RPMI7951 (cell line): ENCODE measurements around the gene TAS2R1. TPM values are rescaled to one million over a fixed set of nuclear protein-coding genes. Genes with fewer than 3 reads are reported as not detected.

ENCODE experiments used
- DNase-seq: peaks from one replicate; pipeline ENCODE4 v3.0.0-alpha.2; 2012; ENCODE audit warnings: low read depth
- total RNA-seq: library from RNA; depleted of rRNA; stranded (reverse); fragments of >200 nt; shearing (Covaris generic); gene quantifications from 2 replicates; pipeline ENCODE4 v1.2.3, GENCODE V29; 2014; rRNA removed

Gene TAS2R1
- total RNA-seq, 1 experiment from 2014 or later: not detected

DNA sequence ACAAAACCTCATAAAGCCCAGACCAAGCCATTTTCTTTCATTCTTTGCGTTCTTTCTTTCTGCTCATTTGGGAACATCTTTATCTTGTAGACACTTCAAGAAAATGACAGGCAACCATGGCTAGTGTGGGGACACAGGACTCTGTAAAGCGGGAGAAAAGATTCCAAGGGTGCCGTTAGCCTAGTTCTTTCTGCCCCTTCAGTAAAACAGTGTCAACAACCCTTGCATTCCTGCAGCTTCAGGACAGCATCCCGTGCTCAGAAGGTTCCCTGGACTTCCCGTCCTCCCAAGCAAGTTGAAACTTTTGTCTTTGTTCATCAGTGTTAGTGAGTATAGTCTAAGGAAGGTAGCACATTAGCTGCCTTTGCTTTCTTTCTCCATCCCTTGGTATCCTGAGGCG is 41.9 kb downstream of the TAS2R1 start:
- no peak for DNase-seq

DNA sequence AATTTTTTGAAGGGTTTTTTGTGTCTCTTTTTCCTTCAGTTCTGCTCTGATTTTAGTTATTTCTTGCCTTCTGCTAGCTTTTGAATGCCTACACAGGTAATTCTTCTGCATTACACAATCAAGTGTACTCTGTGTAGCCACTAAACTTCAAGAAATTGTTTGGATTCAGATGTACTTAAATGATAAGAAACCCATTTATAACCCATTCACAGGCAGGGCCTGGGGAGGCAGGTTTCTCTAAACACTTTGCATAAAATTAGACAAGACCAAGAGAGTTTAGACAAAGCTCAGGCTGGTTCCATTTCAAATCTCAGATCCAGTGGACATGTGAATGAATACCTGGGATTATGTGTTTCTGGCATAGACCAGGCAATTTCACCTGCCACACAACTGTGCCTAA is 43.0 kb downstream of the TAS2R1 start:
- DNase-seq: no peak

DNA sequence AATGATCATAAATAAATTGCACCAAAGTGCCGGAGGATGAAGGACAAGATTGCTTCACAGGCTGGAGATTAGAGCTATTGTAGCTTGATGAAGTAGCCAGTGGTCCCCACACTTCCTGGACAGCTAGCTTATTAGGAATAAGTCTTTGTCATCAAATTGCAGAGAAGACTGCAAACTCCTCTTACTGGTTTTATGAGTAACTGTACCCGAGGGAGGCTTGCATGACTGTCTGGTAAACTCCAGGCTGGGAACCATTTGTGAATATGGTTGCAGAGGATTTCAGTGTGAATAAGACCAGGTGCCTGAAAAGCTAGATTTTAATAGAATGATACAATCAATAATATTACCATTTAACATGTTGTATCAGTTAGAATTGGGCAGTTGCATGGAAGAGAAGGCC is 47.7 kb downstream of the TAS2R1 start:
- no peak for DNase-seq

Other genes with a start within 250 kb of the TAS2R1 start
- gene SEMA5A, start 84.3 kb downstream of the TAS2R1 start, total RNA-seq: 12.0 and 14.3 TPM in 2 replicates